Immature natural killer cell (primary cell): ENCODE results near the gene HBM. TPM values are rescaled to one million over a fixed set of nuclear protein-coding genes. Genes with fewer than 3 reads are reported as not detected.
A peak's percentile ranks its signal among the peaks of the same experiment; 100 is the strongest.

Source experiments
- DNase-seq, 3 donors: peaks; one replicate each; pipeline ENCODE4 v3.0.0; 2022; ENCODE audit warnings: mixed read lengths in 1 of 3
- H3K27ac Mint-ChIP-seq, 6 donors: one replicate each; pipeline ENCODE4 v1.8.0; 2020; ENCODE audit warnings: mixed read lengths in 6 of 6, mild to moderate bottlenecking in 5 of 6, inconsistent platforms in 4 of 6, moderate library complexity in 3 of 6
- H3K27me3 Mint-ChIP-seq, 3 donors: one replicate each; pipeline ENCODE4 v1.8.0; 2020 to 2021; ENCODE audit warnings: low read depth in 3 of 3, mild to moderate bottlenecking in 3 of 3, mixed read lengths in 3 of 3, moderate library complexity in 3 of 3, inconsistent platforms in 1 of 3
- H3K36me3 Mint-ChIP-seq, 3 donors: one replicate each; pipeline ENCODE4 v1.8.0; 2020; ENCODE audit warnings: mixed read lengths in 3 of 3, inconsistent platforms in 2 of 3, mild to moderate bottlenecking in 2 of 3
- H3K4me1 Mint-ChIP-seq, 2 donors: one replicate each; pipeline ENCODE4 v1.8.0; 2020; ENCODE audit warnings: inconsistent platforms in 2 of 2, mild to moderate bottlenecking in 2 of 2, mixed read lengths in 2 of 2, moderate library complexity in 1 of 2
- H3K4me3 Mint-ChIP-seq, 5 donors: one replicate each; pipeline ENCODE4 v1.8.0; 2020; ENCODE audit warnings: mild to moderate bottlenecking in 5 of 5, mixed read lengths in 5 of 5, inconsistent platforms in 3 of 5, moderate library complexity in 3 of 5
- H3K9me3 Mint-ChIP-seq, 6 donors: one replicate each; pipeline ENCODE4 v1.8.0; 2020; ENCODE audit warnings: mild to moderate bottlenecking in 6 of 6, mixed read lengths in 6 of 6, inconsistent platforms in 4 of 6, moderate library complexity in 3 of 6
- polyA plus RNA-seq, 3 donors: library from polyadenylated mRNA; unstranded; fragments of 300-500 nt; fragmentation: Illumina TruSeq; gene quantifications; one replicate each; pipeline ENCODE4 v1.2.3, GENCODE V29; 2021

HBM gene
- polyA plus RNA-seq, 3 donors from 2014 or later = 2.5 TPM; not detected in 2

DNA sequence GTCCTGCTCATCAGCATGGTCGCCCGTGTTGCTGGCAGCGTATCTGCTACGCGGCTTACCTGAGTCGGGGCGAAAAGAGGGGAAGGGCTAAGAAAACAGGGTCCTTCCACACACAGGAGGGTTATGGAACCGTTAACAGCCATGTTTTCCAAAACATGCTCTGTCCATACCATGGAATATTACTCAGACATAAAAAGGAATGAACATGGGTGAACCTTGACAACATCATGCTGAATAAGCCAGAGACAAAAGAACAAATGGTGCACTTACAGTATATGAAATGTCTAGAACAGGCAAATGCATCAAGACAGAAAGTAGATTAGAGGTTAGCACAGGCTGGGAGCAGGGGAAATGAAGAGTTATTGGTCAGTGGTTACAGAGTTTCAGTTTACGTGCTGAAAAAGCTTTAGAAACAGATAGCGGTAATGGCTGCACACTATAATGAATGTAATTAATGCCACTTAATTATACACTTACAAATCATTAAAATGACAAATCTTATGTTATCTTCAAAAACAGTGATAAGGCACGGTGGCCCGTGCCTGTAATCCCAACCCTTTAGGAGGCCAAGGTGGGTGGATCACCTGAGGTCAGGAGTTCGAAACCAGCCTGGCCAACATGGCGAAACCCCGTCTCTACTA is 35.1 kb upstream of the HBM start:
- peaks cover 0 to 7% (median 5%) of the 10 kb centered on the region in 3 donors for H3K36me3 Mint-ChIP-seq
- H3K27ac Mint-ChIP-seq = peak overlapping the region; percentile 78 to 95 (median 86)
- peaks cover 59 to 69% of the 10 kb centered on the region in 2 donors for H3K4me1 Mint-ChIP-seq
- peaks cover 1 to 5% (median 2%) of the 10 kb centered on the region in 3 donors for H3K27me3 Mint-ChIP-seq
- DNase-seq = no peak
- H3K4me3 Mint-ChIP-seq = peak overlapping the region in 1 of 5 donors; percentile 2
- H3K9me3 Mint-ChIP-seq = no peaks in the 10 kb centered on the region

DNA sequence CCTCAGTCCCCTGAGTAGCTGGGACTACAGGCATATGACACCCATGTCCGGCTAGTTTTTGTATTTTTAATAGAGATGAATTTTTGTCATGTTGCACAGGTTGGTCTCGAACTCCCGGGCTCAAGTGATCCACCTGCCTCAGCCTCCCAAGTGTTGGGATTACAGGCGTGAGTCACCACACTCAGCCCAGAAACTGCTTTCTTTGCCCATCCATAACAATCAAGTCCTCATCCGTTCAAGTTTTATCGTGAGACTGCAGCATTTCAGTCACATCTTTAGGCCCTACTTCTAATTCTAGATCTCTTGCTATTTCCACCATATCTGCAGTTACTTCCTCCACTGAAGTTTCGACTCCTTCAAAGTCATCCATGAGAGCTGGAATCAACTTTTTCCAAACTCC is 33.7 kb upstream of the HBM start:
- peaks cover 57 to 73% of the 10 kb centered on the region in 2 donors for H3K4me1 Mint-ChIP-seq
- H3K27me3 Mint-ChIP-seq = peaks cover 0 to 5% (median 1%) of the 10 kb centered on the region in 3 donors
- H3K4me3 Mint-ChIP-seq = peak overlapping the region in 1 of 5 donors; percentile 12
- peaks cover 0 to 10% (median 7%) of the 10 kb centered on the region in 3 donors for H3K36me3 Mint-ChIP-seq
- no peaks in the 10 kb centered on the region for H3K9me3 Mint-ChIP-seq
- DNase-seq = no peak
- H3K27ac Mint-ChIP-seq = peak overlapping the region; percentile 18 to 89 (median 64)

DNA sequence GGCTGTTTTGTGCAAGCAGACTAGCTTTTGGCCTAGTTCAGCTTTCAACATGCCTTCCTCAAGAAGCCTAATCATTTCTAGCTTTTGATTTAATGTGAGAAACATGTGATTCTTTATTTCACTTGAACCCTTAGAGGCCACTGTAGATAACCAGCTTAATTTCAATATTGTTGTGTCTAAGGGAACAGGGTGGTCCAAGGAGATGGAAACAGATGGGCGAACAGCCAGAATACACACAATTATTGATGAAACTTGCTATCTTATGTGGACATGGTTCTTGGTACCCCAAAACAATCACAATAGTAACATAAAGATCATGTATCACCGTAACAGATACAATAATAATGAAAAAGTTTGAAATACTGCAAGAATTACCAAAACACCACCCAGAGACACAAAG is 32.1 kb upstream of the HBM start:
- peak overlapping the region in 3 of 6 donors; percentile 34 to 74 (median 62) for H3K27ac Mint-ChIP-seq
- no peaks in the 10 kb centered on the region for H3K9me3 Mint-ChIP-seq
- no peak overlapping the region for H3K4me3 Mint-ChIP-seq
- peaks cover 0 to 10% (median 7%) of the 10 kb centered on the region in 3 donors for H3K36me3 Mint-ChIP-seq
- peaks cover 53 to 77% of the 10 kb centered on the region in 2 donors for H3K4me1 Mint-ChIP-seq
- peaks cover 3 to 10% (median 4%) of the 10 kb centered on the region in 3 donors for H3K27me3 Mint-ChIP-seq
- no peak for DNase-seq

DNA sequence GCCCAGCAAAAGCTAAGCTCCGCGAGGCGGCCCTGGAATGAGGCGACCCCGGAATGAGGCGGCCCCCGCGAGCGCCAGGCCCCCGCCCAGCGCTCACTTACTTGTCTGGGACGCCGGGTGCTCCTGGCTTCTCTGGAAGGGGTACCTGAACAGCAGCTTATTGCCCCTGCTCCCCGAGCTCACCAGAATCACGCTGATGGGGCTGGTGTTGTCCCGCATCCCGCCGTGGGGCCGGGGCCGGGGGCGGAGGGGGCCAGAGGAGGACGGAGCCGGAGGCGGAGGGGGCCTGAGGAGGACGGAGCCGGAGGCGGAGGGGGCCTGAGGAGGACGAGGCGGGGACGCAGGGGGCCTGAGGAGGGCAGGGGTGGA is 27.7 kb upstream of the HBM start:
- Mint-ChIP-seq H3K4me3 (peak overlapping the region; percentile 82 to 90 (median 87)), H3K36me3 (peaks cover 0 to 6% (median 3%) of the 10 kb centered on the region in 3 donors), H3K27ac (peak overlapping the region; percentile 23 to 90 (median 84)), H3K4me1 (peaks cover 27 to 45% of the 10 kb centered on the region in 2 donors), H3K27me3 (peaks cover 5 to 10% (median 7%) of the 10 kb centered on the region in 3 donors), H3K9me3 (no peaks in the 10 kb centered on the region)
- peak; percentile 24 to 35 (median 34) for DNase-seq

DNA sequence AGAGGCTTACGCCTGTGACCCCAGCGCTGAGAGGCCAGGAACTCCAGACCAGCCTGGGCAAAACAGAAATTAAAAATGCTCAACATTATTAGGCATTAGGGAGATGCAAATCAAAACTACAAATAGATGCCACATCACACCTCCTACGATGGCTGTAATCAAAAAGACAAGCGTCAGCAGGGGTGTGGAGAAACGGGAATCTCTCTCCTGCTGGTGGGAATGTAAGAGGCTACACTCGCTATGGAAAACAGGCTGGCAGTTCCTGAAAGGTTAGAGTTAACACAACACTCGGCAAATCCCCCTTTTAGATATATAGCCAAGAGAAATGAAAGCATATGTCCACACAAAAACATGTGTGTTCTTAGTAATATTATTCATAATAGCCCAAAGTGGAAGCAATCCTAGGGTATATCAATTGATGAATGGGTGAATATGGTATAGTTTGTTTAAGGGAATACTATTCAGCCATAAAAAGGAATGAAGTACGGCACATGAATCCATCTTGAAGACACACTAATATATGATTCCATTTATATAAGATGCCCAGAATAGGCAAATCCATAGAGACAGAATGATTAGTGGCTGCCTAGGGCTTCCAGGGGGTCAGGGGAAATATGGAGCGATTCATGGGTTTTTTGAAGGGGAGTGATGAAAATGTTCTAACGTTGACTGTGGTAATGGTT is 25.5 kb upstream of the HBM start:
- Mint-ChIP-seq H3K27me3 (peaks cover 4 to 12% (median 11%) of the 10 kb centered on the region in 3 donors), H3K4me1 (peaks cover 18 to 27% of the 10 kb centered on the region in 2 donors), H3K9me3 (no peaks in the 10 kb centered on the region), H3K27ac (peak overlapping the region in 3 of 6 donors; percentile 25 to 73 (median 60)), H3K36me3 (peaks cover 0 to 6% (median 0%) of the 10 kb centered on the region in 3 donors), H3K4me3 (peak overlapping the region in 4 of 5 donors; percentile 46 to 77 (median 68))
- DNase-seq = no peak

DNA sequence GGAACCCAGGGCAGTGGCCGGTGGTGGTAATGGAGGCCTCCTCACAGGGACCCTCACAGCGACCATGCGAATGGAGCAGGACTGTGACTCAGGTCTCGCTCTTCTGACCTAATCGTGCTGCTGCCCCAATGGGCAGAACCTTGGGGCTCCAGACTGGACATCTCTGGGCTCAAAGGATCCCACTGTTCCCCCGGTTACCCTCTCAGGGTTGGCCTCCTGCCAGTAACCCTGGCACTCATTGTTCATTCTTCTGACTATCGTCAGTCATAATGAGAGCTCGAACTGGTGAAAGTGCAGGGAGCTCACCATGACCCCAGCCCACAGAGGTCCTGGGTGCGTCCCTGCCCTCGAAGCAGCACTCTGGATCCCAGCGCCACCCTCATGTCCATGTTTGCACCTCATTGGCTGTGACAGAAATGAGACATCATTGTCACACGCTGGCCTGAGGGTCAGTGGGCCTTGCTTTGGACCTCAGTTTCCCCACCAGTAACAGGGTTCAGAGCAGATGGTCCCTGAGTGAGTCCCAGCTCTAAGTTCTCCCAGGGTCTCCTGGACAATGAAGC is 23.3 kb upstream of the HBM start:
- Mint-ChIP-seq H3K27me3 (peaks cover 4 to 12% (median 11%) of the 10 kb centered on the region in 3 donors), H3K9me3 (no peaks in the 10 kb centered on the region)
- no peak for DNase-seq

DNA sequence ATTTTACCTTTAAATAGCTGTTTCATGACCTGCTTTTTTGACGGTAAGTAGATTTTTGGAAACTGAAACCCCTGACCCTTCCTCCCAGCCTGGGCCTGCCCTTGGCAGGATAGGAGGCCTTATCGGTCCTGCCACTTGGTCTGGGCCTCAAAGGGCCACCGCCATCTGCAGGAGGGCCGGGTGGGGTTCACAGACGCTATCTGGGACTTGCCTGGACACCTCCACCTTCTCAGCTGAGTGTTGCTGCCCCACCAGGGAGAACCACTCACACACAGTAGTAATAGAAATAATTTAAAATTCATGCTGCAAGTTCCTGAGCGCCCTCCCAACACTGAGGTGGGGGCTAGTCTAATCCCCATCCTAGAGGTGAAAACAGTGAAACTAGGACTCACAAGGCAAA is 22.7 kb upstream of the HBM start:
- Mint-ChIP-seq H3K9me3 (no peaks in the 10 kb centered on the region), H3K36me3 (no peaks in the 10 kb centered on the region), H3K4me3 (no peak overlapping the region), H3K4me1 (peaks cover 5 to 6% of the 10 kb centered on the region in 2 donors), H3K27me3 (peaks cover 4 to 11% (median 10%) of the 10 kb centered on the region in 3 donors), H3K27ac (no peak overlapping the region)
- no peak for DNase-seq

More for the DNA sequence above, 23.3 kb upstream of the HBM start:
- no peak overlapping the region for H3K4me3 Mint-ChIP-seq
- H3K27ac Mint-ChIP-seq = no peak overlapping the region
- no peaks in the 10 kb centered on the region for H3K36me3 Mint-ChIP-seq
- H3K4me1 Mint-ChIP-seq = peaks cover 8 to 12% of the 10 kb centered on the region in 2 donors

DNA sequence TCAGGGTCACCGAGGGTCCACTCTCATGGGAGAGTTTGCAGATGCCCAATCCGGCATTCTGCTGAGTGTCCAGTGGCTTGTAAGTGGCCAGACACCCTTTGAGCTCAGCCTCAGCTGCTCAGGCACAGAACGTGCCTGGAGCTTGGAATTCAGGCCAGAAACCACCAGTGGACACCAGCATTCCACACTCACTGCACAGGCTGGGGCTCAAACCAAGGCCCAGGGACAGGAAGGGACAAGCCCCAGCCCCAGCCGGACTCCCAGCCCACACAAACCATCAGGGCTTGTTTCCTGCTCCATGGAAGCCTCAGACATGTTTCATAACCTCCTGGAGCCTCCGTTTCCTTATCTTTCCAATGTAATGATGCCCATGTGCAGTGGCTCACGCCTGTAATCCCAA is 22.3 kb upstream of the HBM start:
- peaks cover 5 to 6% of the 10 kb centered on the region in 2 donors for H3K4me1 Mint-ChIP-seq
- no peak overlapping the region for H3K27ac Mint-ChIP-seq
- DNase-seq = no peak
- no peaks in the 10 kb centered on the region for H3K9me3 Mint-ChIP-seq
- no peaks in the 10 kb centered on the region for H3K36me3 Mint-ChIP-seq
- peaks cover 3 to 11% (median 9%) of the 10 kb centered on the region in 3 donors for H3K27me3 Mint-ChIP-seq
- H3K4me3 Mint-ChIP-seq = no peak overlapping the region

DNA sequence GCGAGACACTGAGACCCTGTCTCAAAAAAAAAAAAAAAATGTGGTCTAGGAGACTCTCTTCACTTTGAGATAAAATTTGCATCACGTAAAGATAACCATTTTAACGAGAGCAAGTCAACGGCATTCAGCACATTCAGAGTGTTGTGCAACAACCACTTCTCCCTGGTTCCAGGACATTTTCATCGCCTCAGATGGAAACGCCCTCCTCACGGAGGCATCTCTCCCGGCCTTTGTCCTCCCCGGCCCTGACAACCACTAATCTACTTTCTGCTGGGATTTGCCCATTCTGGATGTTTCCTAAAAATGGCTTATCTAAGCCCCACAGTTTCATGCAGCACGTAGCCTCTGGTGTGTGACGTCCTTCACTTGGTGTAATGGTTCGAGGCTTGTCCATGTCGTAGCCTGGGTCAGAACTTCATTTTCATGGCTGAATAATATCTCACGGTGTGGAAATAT is 21.0 kb upstream of the HBM start:
- Mint-ChIP-seq H3K4me3 (no peak overlapping the region), H3K27me3 (peaks cover 0 to 4% (median 2%) of the 10 kb centered on the region in 3 donors), H3K4me1 (peaks cover 0 to 1% of the 10 kb centered on the region in 2 donors), H3K36me3 (no peaks in the 10 kb centered on the region), H3K27ac (no peak overlapping the region), H3K9me3 (no peaks in the 10 kb centered on the region)
- DNase-seq = no peak

DNA sequence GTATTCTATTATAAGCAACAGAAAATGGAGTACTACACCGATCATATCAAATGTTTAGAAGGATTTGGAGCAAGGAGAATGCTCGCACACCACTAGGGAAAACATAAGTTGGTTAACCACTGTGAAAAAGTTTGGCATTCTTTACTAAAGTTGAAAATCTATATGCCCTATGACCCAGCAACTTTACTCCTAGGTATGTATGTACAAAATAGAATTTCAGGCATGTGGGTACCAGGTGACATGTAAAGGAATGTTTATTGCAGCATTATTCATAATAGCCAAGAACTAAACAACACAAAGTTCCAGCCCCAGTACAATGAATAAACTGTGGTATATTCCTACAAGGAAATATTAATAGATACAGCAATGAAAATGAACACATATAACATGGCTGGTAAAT is 19.1 kb upstream of the HBM start:
- Mint-ChIP-seq H3K9me3 (no peaks in the 10 kb centered on the region), H3K4me3 (no peak overlapping the region), H3K27ac (no peak overlapping the region), H3K4me1 (no peaks in the 10 kb centered on the region), H3K36me3 (no peaks in the 10 kb centered on the region), H3K27me3 (peaks cover 0 to 6% (median 5%) of the 10 kb centered on the region in 3 donors)
- no peak for DNase-seq

DNA sequence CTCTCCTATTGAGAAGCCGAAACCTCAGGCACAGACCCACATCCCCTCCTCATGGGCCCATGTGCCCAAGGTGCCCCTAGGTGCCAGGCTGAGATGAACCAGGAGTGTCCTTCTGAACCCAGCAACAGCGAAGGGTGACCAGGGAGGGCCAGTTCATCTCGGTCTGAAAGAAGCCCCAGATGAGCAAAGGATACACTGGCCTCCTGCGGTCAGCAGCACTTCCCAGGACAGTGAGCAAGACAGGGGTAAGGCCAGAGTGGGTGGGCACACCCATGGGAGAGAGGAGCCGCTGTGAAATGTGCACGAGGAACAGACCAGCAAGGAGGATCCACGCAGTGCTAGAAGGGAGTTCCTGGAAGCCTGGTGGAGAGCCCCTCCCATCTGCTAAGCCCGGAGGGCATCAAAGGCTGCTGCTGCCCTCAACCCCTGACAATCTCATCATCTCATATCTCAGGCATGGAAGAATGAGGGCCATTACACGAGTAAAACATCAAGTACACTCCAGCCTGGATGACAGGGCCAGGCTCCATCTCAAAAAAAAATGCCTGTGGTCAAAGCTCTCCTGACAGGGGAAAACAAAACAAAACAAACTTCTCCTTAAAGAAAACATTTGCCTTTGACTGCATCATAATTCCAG is 16.6 kb upstream of the HBM start:
- H3K9me3 Mint-ChIP-seq = no peaks in the 10 kb centered on the region
- no peak overlapping the region for H3K4me3 Mint-ChIP-seq
- no peak overlapping the region for H3K27ac Mint-ChIP-seq
- DNase-seq = no peak
- H3K4me1 Mint-ChIP-seq = no peaks in the 10 kb centered on the region
- H3K36me3 Mint-ChIP-seq = no peaks in the 10 kb centered on the region
- H3K27me3 Mint-ChIP-seq = peaks cover 0 to 7% (median 2%) of the 10 kb centered on the region in 3 donors

DNA sequence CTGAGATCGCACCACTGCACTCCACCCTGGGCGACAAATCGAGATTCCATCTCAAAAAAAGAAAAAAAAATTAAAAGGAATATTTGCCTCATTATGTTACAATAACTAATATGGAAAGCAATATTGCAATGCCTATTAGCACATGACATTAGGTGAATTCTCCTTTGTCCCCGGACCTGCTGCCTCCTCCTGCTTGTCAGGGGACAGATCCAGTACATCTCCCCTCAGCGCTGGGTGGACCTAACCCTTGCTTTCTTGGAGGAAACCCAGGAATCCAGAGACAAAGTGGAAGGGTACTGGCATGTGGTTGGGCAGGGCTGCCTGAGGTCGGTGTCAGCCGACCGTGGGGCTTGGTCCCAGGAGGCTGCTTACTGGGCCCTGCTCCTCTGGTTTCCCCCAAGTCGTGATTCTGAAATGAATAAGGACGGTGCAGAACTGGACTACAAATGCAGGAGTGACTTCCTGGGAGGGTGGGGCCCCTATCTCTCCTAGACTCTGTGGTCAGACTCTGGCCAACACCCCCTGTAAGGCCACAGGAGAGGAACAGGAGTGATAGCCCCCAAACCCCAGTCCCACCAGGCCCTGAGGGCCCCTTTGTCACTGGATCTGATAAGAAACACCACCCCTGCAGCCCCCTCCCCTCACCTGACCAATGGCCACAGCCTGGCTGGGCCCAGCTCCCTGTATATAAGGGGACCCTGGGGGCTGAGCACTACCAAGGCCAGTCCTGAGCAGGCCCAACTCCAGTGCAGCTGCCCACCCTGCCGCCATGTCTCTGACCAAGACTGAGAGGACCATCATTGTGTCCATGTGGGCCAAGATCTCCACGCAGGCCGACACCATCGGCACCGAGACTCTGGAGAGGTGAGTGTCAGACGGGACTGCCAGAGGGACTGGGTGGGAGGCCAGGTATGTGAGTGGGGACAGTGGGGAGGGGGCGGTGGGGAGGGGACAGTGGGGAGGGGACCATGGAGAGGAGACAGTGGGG is 13.3 kb upstream of the HBM start, which contains the start of gene HBZ:
Gene HBZ, plus strand, starts transcription at position 504 of the 988 bp plus-strand sequence. Its CDS starts 266 bp downstream, at position 770.
- Mint-ChIP-seq H3K27me3 (peaks cover 4 to 15% (median 8%) of the 10 kb centered on the region in 3 donors), H3K4me3 (peak within 1 kb of the TSS in 3 of 5 donors; percentile 32 to 62 (median 56)), H3K4me1 (peaks cover 6 to 9% of the 10 kb centered on the region in 2 donors), H3K9me3 (no peaks in the 10 kb centered on the region), H3K36me3 (no peaks in the 10 kb centered on the region), H3K27ac (no peak within 1 kb of the TSS)
- DNase-seq = no peak
